Activated CD4-positive, alpha-beta T cell treated with anti-CD3 and anti-CD28 coated beads, Interleukin-2, amount 10 ng/mL, durations not matched to agents 7 days and 5 days (primary cell): ENCODE data around the gene DCAF12. TPM values are rescaled to one million over a fixed set of nuclear protein-coding genes. Genes with fewer than 3 reads are reported as not detected.
A peak's percentile ranks its signal among the peaks of the same experiment; 100 is the strongest.

Source experiments
- CTCF ChIA-PET: fragments of 350-600 bp; sonication (Branson Sonifier 250); formaldehyde crosslinking; loops from one replicate; lab custom pipeline; 2021; ENCODE audit warnings: antibody characterized with exemption; lab: Charles Lee
- POLR2A ChIA-PET: fragments of 350-600 bp; sonication (Branson Sonifier 250); formaldehyde crosslinking; loops from one replicate; lab custom pipeline; 2021; ENCODE audit warnings: antibody characterized with exemption; lab: Charles Lee
- DNase-seq: peaks from one replicate; pipeline ENCODE4 v3.0.0-alpha.2; 2020
- H3K27ac Mint-ChIP-seq: one replicate; pipeline ENCODE4 v1.8.0; 2021; ENCODE audit warnings: mild to moderate bottlenecking, moderate library complexity, mixed read lengths
- H3K27me3 Mint-ChIP-seq: one replicate; pipeline ENCODE4 v1.8.0; 2021; ENCODE audit warnings: mixed read lengths
- H3K36me3 Mint-ChIP-seq: one replicate; pipeline ENCODE4 v1.8.0; 2021; ENCODE audit warnings: low read depth, mixed read lengths
- H3K4me1 Mint-ChIP-seq: one replicate; pipeline ENCODE4 v1.8.0; 2021; ENCODE audit warnings: mixed read lengths
- H3K4me3 Mint-ChIP-seq: one replicate; pipeline ENCODE4 v1.8.0; 2021; ENCODE audit warnings: mild to moderate bottlenecking, moderate library complexity, mixed read lengths
- H3K9me3 Mint-ChIP-seq: one replicate; pipeline ENCODE4 v1.8.0; 2021; ENCODE audit warnings: mixed read lengths
- total RNA-seq, 2 experiments: library from RNA; stranded (reverse); gene quantifications; one replicate each; pipeline ENCODE4 v1.2.3, GENCODE V29; 2021

Gene DCAF12
- 10 to 100 TPM; 41.7 to 45.4 TPM for total RNA-seq

DNA sequence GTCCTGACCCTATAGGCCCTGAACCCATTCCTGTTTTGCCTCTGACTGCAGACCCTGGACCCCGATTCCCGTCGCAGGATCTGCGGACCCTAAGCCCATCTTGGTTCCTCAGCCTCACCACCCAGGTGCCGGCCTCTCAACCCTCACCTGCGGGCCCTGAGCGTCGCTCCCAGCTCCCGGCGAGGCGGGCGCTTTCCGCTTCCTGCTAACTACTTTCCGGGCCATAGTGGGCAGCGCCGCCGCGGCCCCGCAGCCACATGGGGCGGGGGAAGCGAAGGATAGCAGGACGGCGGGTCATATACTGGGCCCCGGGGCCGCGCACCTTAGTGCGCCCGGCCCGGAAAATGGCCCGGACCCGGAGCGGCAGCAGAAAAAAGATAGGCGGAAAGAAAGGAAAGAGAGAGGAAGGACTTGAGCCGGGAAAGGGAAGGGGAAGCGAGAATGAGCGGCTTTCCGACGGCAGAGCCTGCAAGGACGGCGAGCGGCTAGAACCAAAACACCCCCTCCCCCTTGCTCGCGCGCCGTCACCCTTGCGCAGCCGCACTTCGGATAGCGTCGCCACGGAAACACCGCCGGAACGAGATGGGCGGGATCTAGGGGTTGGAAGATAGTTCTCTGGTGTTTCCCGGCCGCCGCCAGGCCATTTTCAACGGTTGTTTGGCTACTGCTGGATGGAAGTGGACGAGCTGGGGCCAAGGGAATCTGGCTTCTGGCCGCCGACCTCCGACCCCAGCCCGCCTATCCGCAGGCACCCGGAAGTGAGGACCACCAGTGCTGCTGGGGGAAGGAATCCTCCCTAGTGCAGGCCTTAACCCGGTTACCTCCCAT lies at the start of gene DCAF12:
Gene DCAF12, minus strand, starts transcription at position 492 of the 828 bp plus-strand sequence. Its CDS starts 267 bp downstream, at position 225.
- ChIA-PET POLR2A (no interaction called here), CTCF (interaction anchor here (1.0 kb wide), 1 partner anchor 253 kb away, joined by 3 read pairs; no protein-coding TSS in a partner anchor)
- Mint-ChIP-seq H3K27me3 (no peaks in the 10 kb centered on the region), H3K27ac (peak within 1 kb of the TSS; percentile 94), H3K36me3 (peaks cover 29% of the 10 kb centered on the region), H3K9me3 (no peaks in the 10 kb centered on the region), H3K4me3 (peak within 1 kb of the TSS; percentile 93), H3K4me1 (peaks cover 40% of the 10 kb centered on the region)
- peak; percentile 93 for DNase-seq

DNA sequence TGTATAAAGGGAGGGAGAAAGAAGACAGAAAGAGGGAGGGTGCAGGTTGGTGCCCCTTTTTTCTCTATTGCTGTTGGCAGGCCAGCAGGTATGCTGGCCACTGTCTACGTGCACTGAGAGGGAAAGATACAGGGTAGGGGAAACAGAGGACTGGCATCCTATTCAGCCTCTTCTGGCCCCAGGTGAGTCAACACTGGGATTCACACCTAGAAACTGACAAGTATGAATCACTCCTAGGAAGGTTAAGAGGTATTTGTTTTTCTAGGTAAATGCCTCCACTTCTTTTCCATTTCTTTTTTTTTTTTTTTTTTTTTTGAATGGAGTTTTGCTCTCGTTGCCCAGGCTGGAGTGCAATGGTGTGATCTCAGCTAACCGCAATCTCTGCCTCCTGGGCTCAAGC lies 49.6 kb upstream of the DCAF12 start:
- ChIA-PET POLR2A (no interaction called here), CTCF (interaction anchor here (0.7 kb wide), 1 partner anchor 337 kb away, joined by 3 read pairs; no protein-coding TSS in a partner anchor)
- peaks cover 32% of the 10 kb centered on the region for H3K4me1 Mint-ChIP-seq
- H3K4me3 Mint-ChIP-seq, result no peak overlapping the region
- DNase-seq, result no peak
- no peaks in the 10 kb centered on the region for H3K27me3 Mint-ChIP-seq
- peaks cover 2% of the 10 kb centered on the region for H3K9me3 Mint-ChIP-seq
- H3K27ac Mint-ChIP-seq, result no peak overlapping the region
- peaks cover 5% of the 10 kb centered on the region for H3K36me3 Mint-ChIP-seq

DNA sequence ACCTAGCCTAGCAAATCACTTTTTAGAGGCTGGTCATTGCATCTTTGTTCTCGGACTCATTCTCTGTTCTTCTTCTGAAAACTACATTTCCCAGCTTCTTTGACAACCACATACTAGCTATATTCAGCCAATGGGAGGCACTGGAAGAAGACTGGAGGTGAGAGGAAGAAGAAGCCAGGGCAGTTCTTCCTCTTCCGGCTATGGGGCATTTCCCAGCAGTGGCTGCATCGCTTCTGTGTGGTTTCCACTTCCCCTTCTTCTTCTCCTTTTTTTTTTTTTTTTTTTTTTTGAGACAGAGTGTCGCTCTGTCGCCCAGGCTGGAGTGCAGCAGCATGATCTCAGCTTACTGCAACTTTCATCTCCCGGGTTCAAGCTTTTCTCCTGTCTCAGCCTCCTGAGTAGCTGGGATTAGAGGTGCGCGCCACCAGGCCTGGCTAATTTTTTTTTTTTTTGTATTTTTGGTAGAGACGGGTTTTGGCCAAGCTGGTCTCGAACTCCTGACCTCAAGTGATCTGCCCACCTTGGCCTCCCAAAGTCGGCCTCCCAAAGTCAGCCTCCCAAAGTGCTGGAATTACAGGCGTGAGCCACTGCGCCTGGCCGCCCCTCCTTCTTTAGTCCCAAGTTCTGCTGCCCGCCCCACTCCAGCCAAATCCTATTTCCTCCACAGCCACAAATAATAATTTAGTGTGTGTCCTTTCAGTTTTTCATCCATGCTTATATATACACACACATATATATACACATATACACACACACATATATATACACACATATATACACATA lies 45.4 kb upstream of the DCAF12 start:
- Mint-ChIP-seq H3K27ac (peak overlapping the region; percentile 64), H3K4me1 (peaks cover 13% of the 10 kb centered on the region), H3K36me3 (peaks cover 1% of the 10 kb centered on the region), H3K4me3 (peak overlapping the region; percentile 54), H3K27me3 (no peaks in the 10 kb centered on the region), H3K9me3 (peaks cover 2% of the 10 kb centered on the region)
- POLR2A ChIA-PET, result no interaction called here
- CTCF ChIA-PET, result interaction anchor here (1.1 kb wide), 1 partner anchor 11 kb away, joined by 3 read pairs; no protein-coding TSS in a partner anchor
- DNase-seq, result peak; percentile 71

DNA sequence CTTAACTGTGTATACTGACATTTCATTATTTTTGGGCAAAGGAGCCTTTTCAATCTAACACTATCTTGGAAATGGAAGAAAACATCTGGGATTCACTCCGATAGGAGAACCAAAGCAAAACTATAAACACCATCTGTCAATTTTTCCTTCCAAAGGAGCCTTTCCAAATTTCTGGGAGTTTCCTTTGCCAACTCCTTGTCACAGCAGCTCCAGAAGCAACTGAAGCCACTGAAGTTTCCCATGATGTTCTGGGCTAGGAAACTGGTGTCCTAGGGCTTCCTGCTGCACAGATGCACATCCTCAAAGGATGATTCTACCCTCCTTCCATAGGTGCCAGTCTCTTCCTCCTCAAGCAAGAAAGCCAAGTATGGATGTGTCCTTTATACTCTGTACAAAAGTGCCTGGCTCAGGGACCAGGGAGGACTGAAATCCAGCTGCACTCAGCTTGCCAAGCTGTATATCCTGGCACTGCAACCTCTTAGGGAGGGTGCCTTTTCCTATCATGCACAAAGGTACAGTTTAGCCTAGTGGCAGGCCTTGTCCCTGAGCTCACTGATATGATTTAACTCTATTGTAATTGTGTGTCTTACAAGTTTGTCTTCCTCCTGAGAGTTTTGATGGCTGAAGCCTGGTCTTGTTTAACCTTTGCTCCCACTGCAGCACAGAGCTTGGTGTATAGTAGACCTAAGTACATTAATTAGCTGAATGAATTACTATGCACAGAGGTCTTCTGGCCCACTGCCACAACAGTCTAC lies 43.9 kb upstream of the DCAF12 start:
- Mint-ChIP-seq H3K27ac (no peak overlapping the region), H3K4me1 (peaks cover 13% of the 10 kb centered on the region), H3K9me3 (peaks cover 2% of the 10 kb centered on the region), H3K4me3 (no peak overlapping the region), H3K27me3 (no peaks in the 10 kb centered on the region), H3K36me3 (peaks cover 1% of the 10 kb centered on the region)
- POLR2A ChIA-PET, result no interaction called here
- CTCF ChIA-PET, result interaction anchor here (0.8 to 1.1 kb wide), 2 partner anchors 8 to 10 kb away, joined by 3 to 4 read pairs; partner anchors contain the start of gene UBAP1
- DNase-seq, result no peak

DNA sequence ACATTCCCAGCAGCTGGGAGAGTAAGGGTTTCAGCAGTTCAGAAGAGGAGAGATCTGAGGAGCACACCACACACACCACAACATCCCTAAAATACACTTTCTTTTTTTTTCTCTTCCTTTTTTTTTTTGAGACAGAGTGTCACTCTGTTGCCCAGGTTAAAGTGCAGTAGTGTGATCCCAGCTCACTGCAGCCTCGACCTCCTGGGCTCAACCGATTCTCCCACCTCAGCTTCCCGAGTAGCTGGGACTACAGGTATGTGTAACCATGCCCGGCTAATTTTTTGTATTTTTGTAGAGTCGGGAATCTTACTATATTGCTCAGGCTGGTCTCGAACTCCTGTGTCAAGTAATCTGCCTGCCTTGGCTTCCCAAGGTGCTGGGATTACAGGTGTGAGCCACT lies 42.6 kb upstream of the DCAF12 start:
- peaks cover 13% of the 10 kb centered on the region for H3K4me1 Mint-ChIP-seq
- no peaks in the 10 kb centered on the region for H3K27me3 Mint-ChIP-seq
- ChIA-PET CTCF (interaction anchor here (0.6 kb wide), 1 partner anchor 330 kb away, joined by 3 read pairs; no protein-coding TSS in a partner anchor), POLR2A (no interaction called here)
- no peak overlapping the region for H3K27ac Mint-ChIP-seq
- no peak for DNase-seq
- H3K4me3 Mint-ChIP-seq, result no peak overlapping the region
- peaks cover 1% of the 10 kb centered on the region for H3K36me3 Mint-ChIP-seq
- H3K9me3 Mint-ChIP-seq, result peaks cover 2% of the 10 kb centered on the region

DNA sequence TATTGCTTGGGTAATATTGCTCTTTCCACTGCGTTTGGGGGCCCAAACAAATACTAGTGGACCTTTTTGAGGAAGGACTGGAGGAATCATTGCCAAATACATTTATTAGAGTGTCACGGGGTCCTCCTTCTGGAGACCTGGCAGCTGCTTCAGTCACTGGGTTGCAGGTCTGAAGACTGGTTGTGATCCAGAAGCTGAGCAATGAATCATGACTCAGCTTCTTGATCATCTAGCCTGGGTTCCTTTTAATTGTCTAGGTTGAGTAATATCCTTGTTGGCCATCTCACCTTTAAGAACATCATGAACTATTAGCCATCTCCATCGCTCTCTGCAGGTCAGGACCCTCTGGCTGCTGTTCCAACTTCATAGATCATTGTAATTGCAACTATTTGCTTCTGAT lies 36.9 kb upstream of the DCAF12 start:
- ChIA-PET POLR2A (no interaction called here), CTCF (interaction anchor here (0.6 to 1.3 kb wide), 2 partner anchors 18 to 19 kb away, joined by 3 read pairs; no protein-coding TSS in a partner anchor)
- Mint-ChIP-seq H3K9me3 (no peaks in the 10 kb centered on the region), H3K4me1 (no peaks in the 10 kb centered on the region), H3K36me3 (no peaks in the 10 kb centered on the region), H3K27ac (no peak overlapping the region), H3K4me3 (no peak overlapping the region), H3K27me3 (no peaks in the 10 kb centered on the region)
- no peak for DNase-seq

DNA sequence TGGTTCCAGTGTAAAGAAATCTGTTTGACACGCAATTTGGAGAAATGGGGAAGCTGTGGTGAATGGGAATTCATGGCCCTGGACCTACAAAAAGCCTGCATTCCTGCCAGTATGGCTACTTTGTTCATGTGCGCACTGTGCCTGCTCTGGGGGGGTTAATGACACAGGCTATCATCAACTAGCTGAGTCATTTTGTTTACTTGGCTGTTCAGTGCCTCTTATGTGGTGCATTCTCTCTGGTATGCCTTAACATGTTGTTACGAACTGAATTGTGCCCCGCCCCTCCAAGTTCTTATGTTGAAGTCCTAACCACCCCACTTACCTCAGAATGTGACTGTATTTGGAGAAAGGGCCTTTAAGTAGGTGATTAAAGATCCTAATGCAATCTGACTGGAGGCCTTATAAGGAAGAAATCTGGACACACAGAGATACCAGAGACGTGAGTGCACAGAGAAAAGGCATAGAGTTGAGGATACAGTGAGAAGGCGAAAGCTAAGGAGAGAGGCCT lies 31.9 kb upstream of the DCAF12 start:
- no peak for DNase-seq
- H3K4me3 Mint-ChIP-seq, result no peak overlapping the region
- peaks cover 3% of the 10 kb centered on the region for H3K27me3 Mint-ChIP-seq
- no peaks in the 10 kb centered on the region for H3K9me3 Mint-ChIP-seq
- H3K36me3 Mint-ChIP-seq, result no peaks in the 10 kb centered on the region
- no peak overlapping the region for H3K27ac Mint-ChIP-seq
- H3K4me1 Mint-ChIP-seq, result no peaks in the 10 kb centered on the region
- CTCF ChIA-PET, result interaction anchor here (1.0 to 1.2 kb wide), 2 partner anchors 10 to 17 kb away, joined by 4 to 7 read pairs; no protein-coding TSS in a partner anchor
- POLR2A ChIA-PET, result no interaction called here

DNA sequence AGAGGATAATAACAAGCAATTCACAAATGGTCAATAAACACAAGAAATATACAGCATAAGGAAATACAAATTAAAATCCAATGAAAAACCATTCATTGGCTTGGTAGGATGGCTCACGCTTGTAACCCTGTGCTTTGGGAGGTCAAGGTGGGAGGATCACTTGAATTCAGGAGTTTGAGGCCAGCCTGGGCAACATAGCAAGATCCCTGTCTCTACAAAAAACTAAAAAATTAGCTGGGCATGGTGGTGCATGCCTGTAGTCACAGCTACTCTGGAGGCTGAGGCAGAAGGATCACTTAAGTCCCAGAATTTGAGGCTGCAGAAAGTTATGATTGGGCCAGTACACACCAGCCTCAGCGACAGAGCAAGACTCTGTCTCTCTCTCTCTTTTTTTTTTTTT lies 31.4 kb upstream of the DCAF12 start:
- CTCF ChIA-PET, result interaction anchor here (1.0 to 1.2 kb wide), 2 partner anchors 10 to 16 kb away, joined by 4 to 7 read pairs; no protein-coding TSS in a partner anchor
- POLR2A ChIA-PET, result no interaction called here
- H3K9me3 Mint-ChIP-seq, result no peaks in the 10 kb centered on the region

DNA sequence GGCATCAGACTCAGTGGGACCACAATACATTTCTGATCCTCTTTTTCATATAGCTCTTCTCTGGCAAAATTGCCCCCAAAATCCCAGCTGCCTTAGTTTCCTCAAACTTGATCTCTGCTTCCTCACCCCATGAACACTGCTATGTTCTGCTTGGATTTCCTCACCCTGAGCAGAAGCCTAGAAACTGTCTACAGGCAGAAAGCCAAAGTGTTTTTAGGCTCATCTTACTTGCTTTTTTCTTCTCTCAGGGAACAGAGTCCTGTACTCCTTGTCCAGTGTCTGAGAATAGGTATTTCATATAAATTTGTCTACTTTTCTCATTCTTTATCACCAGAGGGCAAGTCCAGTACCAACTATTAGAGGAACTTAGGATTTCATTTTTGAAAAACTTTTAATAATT lies 30.8 kb upstream of the DCAF12 start:
- CTCF ChIA-PET, result interaction anchor here (1.0 to 1.6 kb wide), 2 partner anchors 13 to 16 kb away, joined by 5 to 7 read pairs; no protein-coding TSS in a partner anchor
- Mint-ChIP-seq H3K4me1 (no peaks in the 10 kb centered on the region), H3K36me3 (no peaks in the 10 kb centered on the region), H3K9me3 (no peaks in the 10 kb centered on the region), H3K4me3 (no peak overlapping the region), H3K27ac (no peak overlapping the region), H3K27me3 (peaks cover 3% of the 10 kb centered on the region)
- no peak for DNase-seq
- POLR2A ChIA-PET, result no interaction called here

More for the DNA sequence above, 31.4 kb upstream of the DCAF12 start:
- no peak for DNase-seq
- peaks cover 3% of the 10 kb centered on the region for H3K27me3 Mint-ChIP-seq
- H3K4me3 Mint-ChIP-seq, result no peak overlapping the region
- H3K36me3 Mint-ChIP-seq, result no peaks in the 10 kb centered on the region
- no peaks in the 10 kb centered on the region for H3K4me1 Mint-ChIP-seq
- H3K27ac Mint-ChIP-seq, result no peak overlapping the region

DNA sequence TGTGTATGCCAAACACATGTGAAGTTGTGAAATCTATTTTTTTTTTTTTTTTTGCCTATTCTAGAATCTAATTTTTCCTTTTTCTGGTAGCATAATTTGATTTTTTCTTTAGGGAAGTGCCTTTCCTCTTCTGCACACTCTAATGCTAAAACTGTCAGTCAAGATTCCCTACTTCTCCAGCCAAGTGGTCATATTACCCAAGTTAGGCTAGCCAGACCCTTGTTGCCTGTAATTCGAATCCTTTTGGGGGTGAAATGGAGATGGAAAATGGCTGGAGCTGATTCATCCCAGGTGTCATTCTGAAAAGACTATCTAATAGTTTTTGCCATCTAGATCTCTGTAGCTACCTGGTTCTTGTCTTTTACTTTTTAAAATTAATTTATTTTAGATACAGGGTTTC lies 27.6 kb upstream of the DCAF12 start:
- Mint-ChIP-seq H3K27ac (no peak overlapping the region), H3K9me3 (no peaks in the 10 kb centered on the region), H3K4me1 (no peaks in the 10 kb centered on the region), H3K36me3 (no peaks in the 10 kb centered on the region), H3K4me3 (no peak overlapping the region), H3K27me3 (peaks cover 9% of the 10 kb centered on the region)
- ChIA-PET CTCF (interaction anchor here (0.6 kb wide), 1 partner anchor 89 kb away, joined by 4 read pairs; no protein-coding TSS in a partner anchor), POLR2A (no interaction called here)
- DNase-seq, result no peak

DNA sequence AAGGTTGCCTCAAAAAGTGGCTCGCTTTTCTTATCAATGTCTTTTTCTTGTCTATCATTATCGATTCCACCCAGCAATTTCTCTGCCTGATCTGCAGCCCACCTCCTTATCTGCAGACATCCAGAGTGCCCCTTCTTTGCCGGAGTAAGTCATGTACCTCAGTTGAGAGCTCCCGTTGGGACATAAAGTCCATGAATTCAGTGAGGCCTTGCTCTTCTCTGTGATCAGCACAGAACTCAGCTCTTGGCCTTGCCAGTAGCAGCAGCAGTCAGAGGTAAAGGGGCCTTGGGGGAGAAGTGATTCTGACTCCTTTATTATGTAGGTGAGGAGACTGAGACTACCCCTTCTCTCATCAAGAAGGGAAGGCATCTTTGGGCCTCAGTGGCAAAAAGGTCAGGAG lies 24.9 kb upstream of the DCAF12 start:
- Mint-ChIP-seq H3K4me1 (no peaks in the 10 kb centered on the region), H3K9me3 (no peaks in the 10 kb centered on the region), H3K27me3 (peaks cover 9% of the 10 kb centered on the region), H3K36me3 (no peaks in the 10 kb centered on the region), H3K27ac (no peak overlapping the region), H3K4me3 (no peak overlapping the region)
- DNase-seq, result no peak
- ChIA-PET CTCF (interaction anchor here (0.6 kb wide), 1 partner anchor 135 kb away, joined by 3 read pairs; no protein-coding TSS in a partner anchor), POLR2A (no interaction called here)

DNA sequence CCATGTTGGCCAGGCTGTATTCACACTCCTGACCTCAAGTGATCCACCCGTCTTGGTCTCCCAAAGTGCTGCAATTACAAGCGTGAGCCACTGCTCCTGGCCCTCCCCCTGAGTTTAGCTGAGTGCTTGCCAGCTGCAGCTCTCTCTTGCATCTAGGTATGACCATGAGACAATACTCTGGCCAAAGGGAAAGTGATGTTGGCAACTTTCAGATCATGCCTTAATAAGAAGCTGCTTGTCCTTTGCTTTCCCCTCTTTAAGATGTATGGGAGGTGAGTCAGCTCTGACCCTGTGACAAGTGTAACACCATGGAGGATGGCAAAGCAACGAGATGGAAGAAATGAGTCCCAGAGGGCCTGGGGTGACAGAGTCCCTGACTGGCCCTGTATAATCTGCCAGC lies 18.7 kb upstream of the DCAF12 start:
- Mint-ChIP-seq H3K9me3 (no peaks in the 10 kb centered on the region), H3K27me3 (peaks cover 3% of the 10 kb centered on the region), H3K36me3 (no peaks in the 10 kb centered on the region), H3K27ac (no peak overlapping the region), H3K4me3 (no peak overlapping the region), H3K4me1 (no peaks in the 10 kb centered on the region)
- DNase-seq, result no peak
- CTCF ChIA-PET, result interaction anchor here (0.5 to 1.5 kb wide), 6 partner anchors 11 to 223 kb away, joined by 3 to 5 read pairs (median 3); no protein-coding TSS in a partner anchor
- POLR2A ChIA-PET, result interaction anchor here (0.6 kb wide), 1 partner anchor 207 kb away, joined by 4 read pairs; no protein-coding TSS in a partner anchor
